HEK293T (cell line): ENCODE results near the gene RAB44.

Source experiments
- CTBP1 ChIP-seq: fragments of 450-650 bp; IDR thresholded peaks from 2 replicates; pipeline ENCODE4 v1.6.1; 2016; ENCODE audit warnings: borderline replicate concordance
- FOXA1 ChIP-seq: fragments of 450-650 bp; IDR thresholded peaks from 2 replicates; pipeline ENCODE4 v1.6.1; 2016; ENCODE audit warnings: mild to moderate bottlenecking
- HDGF ChIP-seq: fragments of 450-650 bp; IDR thresholded peaks from 2 replicates; pipeline ENCODE4 v1.6.1; 2017; ENCODE audit warnings: antibody characterized with exemption, borderline replicate concordance
- NFRKB ChIP-seq: fragments of 450-650 bp; IDR thresholded peaks from 2 replicates; pipeline ENCODE4 v1.6.1; 2016; ENCODE audit warnings: mild to moderate bottlenecking, moderate library complexity
- PKNOX1 ChIP-seq: fragments of 450-650 bp; IDR thresholded peaks from 2 replicates; pipeline ENCODE4 v1.6.1; 2016
- TARDBP ChIP-seq: fragments of 450-650 bp; IDR thresholded peaks from 2 replicates; pipeline ENCODE4 v1.6.1; 2016

- TF ChIP-seq FOXA1, result no peak
- no peak for TF ChIP-seq PKNOX1
- TF ChIP-seq NFRKB, result no peak
- TF ChIP-seq HDGF, result no peak
- TF ChIP-seq TARDBP, result no peak
- no peak for TF ChIP-seq CTBP1
Measured at GRCh38 chr6:36700831-36701230, 3.2 kb downstream of the RAB44 start.
